Loucy (cell line): Measurements from ENCODE around the gene MCF2L2.

Experiments used
- H2AFZ ChIP-seq: fragments of 200-600 bp; sonication (generic); 2 replicates; pipeline ENCODE4 v1.6.0; 2016; ENCODE audit warnings: antibody characterized with exemption, mild to moderate bottlenecking, low read length, moderate library complexity
- H3F3A ChIP-seq: fragments of 200-600 bp; 2 replicates; pipeline ENCODE4 v1.6.0; 2016; ENCODE audit warnings: antibody characterized with exemption, low read depth, mild to moderate bottlenecking
- H3K27me3 ChIP-seq: fragments of 200-600 bp; sonication (generic); 2 replicates; pipeline ENCODE4 v1.6.1; 2014; ENCODE audit warnings: low read length, mild to moderate bottlenecking; ENCODE audit not compliant: insufficient read depth, poor library complexity, severe bottlenecking
- H3K36me3 ChIP-seq: fragments of 200-600 bp; sonication (generic); 2 replicates; pipeline ENCODE4 v1.6.1; 2016; ENCODE audit warnings: low read length; ENCODE audit not compliant: insufficient read depth
- H3K4me1 ChIP-seq: fragments of 200-600 bp; sonication (generic); 2 replicates; pipeline ENCODE4 v1.5.1; 2014; ENCODE audit warnings: low read length, mild to moderate bottlenecking; ENCODE audit not compliant: insufficient read depth, poor library complexity, severe bottlenecking
- H3K4me2 ChIP-seq: fragments of 200-600 bp; sonication (generic); 2 replicates; pipeline ENCODE4 v1.6.0; 2014; ENCODE audit warnings: antibody characterized with exemption, low read length, low read depth, mild to moderate bottlenecking; ENCODE audit not compliant: poor library complexity, severe bottlenecking
- H3K4me3 ChIP-seq: fragments of 200-600 bp; sonication (generic); 2 replicates; pipeline ENCODE4 v1.5.1; 2014; ENCODE audit warnings: low read length, mild to moderate bottlenecking, mixed read lengths; ENCODE audit not compliant: poor library complexity, severe bottlenecking
- H3K79me2 ChIP-seq: fragments of 200-600 bp; sonication (generic); 2 replicates; pipeline ENCODE4 v1.6.1; 2014; ENCODE audit warnings: low read length; ENCODE audit not compliant: insufficient read depth
- H3K9ac ChIP-seq: fragments of 200-600 bp; sonication (generic); 2 replicates; pipeline ENCODE4 v1.6.0; 2014; ENCODE audit warnings: mild to moderate bottlenecking, low read depth, low read length, moderate library complexity; ENCODE audit not compliant: poor library complexity, severe bottlenecking
- H3K9me2 ChIP-seq: fragments of 200-600 bp; sonication (generic); replicated peaks from 2 replicates; pipeline ENCODE4 v1.6.1; 2016; ENCODE audit warnings: low read depth, low read length, mixed read lengths
- H3K9me3 ChIP-seq: fragments of 200-600 bp; sonication (generic); 2 replicates; pipeline ENCODE4 v1.6.1; 2014; ENCODE audit warnings: mild to moderate bottlenecking, antibody characterized with exemption, low read length, low read depth; ENCODE audit not compliant: insufficient read depth
- H4K20me1 ChIP-seq: fragments of 200-600 bp; sonication (generic); 2 replicates; pipeline ENCODE4 v1.6.0; 2014; ENCODE audit warnings: antibody characterized with exemption, low read length, mild to moderate bottlenecking; ENCODE audit not compliant: insufficient read depth, poor library complexity, severe bottlenecking
- EZH2phosphoT487 ChIP-seq: fragments of 200-600 bp; IDR thresholded peaks from 2 replicates; pipeline ENCODE4 v1.6.1; 2018; ENCODE audit warnings: antibody characterized with exemption, mild to moderate bottlenecking, moderate library complexity, borderline replicate concordance
- TF ChIP-seq, protein P1 (sequence below): fragments of 200-600 bp; sonication (generic); conservative IDR thresholded peaks from 2 replicates; pipeline ENCODE4 v1.5.1; 2014; ENCODE audit warnings: mild to moderate bottlenecking, antibody characterized with exemption, low read length

The MCF2L2 gene

DNA sequence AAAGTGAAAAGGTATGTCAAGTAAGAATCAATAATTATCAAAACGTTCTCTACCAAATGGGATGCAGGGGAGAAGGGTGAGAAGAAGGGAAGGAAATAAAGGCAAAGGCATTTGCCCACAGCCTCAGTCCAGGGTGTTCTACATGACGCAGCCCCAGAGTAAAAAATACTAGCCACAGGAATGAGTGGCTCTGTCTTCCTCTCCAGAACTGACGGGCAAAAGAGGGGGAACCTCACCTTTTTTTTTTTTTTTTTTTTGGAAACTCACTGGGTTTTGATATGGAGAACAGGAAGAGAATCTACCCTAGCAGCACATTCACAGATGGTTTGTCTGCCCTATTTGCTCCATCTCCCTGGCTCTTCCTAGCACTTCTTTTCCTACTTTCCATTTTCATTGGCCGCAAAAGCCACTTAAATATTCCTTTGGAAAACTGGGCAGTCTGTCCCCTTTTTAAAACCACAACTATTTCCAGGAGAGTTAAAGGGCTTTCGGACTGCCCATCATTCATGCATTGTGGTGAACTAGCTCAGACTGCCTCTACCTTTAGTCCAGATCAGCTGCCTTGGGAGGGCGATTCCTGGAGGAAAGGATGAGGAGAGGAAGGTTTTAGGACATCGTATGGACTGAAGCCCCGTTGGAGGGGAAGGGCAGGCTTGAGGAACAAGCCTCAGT is 147.2 kb downstream of the MCF2L2 start:
- H3K9me3 ChIP-seq = no peaks in the 10 kb centered on the region
- H3K27me3 ChIP-seq = no peaks in the 10 kb centered on the region
- no peaks in the 10 kb centered on the region for H3K9me2 ChIP-seq
- no peak overlapping the region for H3K4me2 ChIP-seq
- no peak overlapping the region for H3K4me3 ChIP-seq
- peaks cover 13% of the 10 kb centered on the region for H3K4me1 ChIP-seq
- no peak overlapping the region for H3K9ac ChIP-seq
- H3K36me3 ChIP-seq = no peaks in the 10 kb centered on the region
- no peaks in the 10 kb centered on the region for H3K79me2 ChIP-seq
- H4K20me1 ChIP-seq = no peaks in the 10 kb centered on the region
- TF ChIP-seq EZH2phosphoT487 = no peak
- TF ChIP-seq, protein P1, sequence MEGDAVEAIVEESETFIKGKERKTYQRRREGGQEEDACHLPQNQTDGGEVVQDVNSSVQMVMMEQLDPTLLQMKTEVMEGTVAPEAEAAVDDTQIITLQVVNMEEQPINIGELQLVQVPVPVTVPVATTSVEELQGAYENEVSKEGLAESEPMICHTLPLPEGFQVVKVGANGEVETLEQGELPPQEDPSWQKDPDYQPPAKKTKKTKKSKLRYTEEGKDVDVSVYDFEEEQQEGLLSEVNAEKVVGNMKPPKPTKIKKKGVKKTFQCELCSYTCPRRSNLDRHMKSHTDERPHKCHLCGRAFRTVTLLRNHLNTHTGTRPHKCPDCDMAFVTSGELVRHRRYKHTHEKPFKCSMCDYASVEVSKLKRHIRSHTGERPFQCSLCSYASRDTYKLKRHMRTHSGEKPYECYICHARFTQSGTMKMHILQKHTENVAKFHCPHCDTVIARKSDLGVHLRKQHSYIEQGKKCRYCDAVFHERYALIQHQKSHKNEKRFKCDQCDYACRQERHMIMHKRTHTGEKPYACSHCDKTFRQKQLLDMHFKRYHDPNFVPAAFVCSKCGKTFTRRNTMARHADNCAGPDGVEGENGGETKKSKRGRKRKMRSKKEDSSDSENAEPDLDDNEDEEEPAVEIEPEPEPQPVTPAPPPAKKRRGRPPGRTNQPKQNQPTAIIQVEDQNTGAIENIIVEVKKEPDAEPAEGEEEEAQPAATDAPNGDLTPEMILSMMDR = no peak
- no peak overlapping the region for H2AFZ ChIP-seq
- H3F3A ChIP-seq = no peaks in the 10 kb centered on the region

DNA sequence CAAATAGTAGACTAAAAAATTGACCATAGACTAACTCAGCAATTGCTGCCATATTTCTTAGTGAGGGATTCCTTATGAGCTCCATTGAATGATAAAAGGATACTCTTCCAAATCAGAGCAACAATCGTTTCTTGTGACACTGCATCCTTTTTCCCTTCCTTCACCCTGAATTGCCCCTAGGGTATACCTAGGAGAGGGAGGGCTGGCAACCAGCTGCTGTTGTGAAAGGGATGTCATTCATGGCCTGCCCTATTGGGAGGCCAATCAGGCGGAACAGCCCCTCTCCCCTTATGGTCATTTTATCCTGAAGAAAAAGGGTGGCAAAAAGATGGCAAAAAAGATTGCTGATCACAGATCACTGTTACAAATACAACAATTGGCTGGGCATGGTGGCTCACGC is 149.0 kb downstream of the MCF2L2 start:
- Histone ChIP-seq H3K4me3 (no peak overlapping the region), H2AFZ (no peak overlapping the region), H4K20me1 (no peaks in the 10 kb centered on the region), H3K9me2 (no peaks in the 10 kb centered on the region), H3K4me1 (no peaks in the 10 kb centered on the region), H3K9ac (no peak overlapping the region), H3K4me2 (no peak overlapping the region), H3K79me2 (no peaks in the 10 kb centered on the region), H3K9me3 (no peaks in the 10 kb centered on the region), H3F3A (no peaks in the 10 kb centered on the region), H3K27me3 (no peaks in the 10 kb centered on the region), H3K36me3 (no peaks in the 10 kb centered on the region)
- TF ChIP-seq, protein P1 = no peak
- TF ChIP-seq EZH2phosphoT487 = no peak

DNA sequence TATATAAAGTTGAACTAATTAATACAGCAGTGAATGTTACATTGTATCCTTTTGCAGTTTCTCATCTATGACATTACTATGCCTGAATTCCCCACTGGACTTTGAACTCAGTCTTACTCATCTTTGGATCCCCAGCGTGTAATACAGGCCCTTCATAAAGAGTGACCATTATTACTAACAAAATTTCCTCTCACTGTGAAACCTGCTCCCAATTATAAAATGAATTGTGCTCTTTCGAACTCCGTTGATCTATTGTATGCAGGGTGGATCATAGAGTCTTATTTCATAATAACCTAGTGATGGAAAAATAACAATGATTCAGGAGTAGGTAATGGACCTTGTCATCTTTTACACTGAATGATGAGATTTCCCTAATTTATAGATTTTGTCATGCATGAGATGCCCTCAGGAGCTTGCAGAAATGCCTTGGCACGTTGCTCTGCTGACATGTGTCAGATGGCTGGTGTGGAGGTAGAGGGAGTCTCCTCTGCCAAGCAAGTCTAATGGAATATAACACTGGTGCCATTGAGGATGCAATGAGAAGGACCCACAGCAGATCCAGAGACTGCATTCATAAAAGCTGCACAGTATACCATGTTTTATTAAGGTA is 149.8 kb downstream of the MCF2L2 start:
- no peak for TF ChIP-seq EZH2phosphoT487
- TF ChIP-seq, protein P1 = no peak
- Histone ChIP-seq H3K9me2 (no peaks in the 10 kb centered on the region), H3K4me1 (no peaks in the 10 kb centered on the region), H4K20me1 (no peaks in the 10 kb centered on the region), H3K9me3 (no peaks in the 10 kb centered on the region), H3F3A (no peaks in the 10 kb centered on the region), H3K27me3 (no peaks in the 10 kb centered on the region), H3K9ac (no peak overlapping the region), H3K4me2 (no peak overlapping the region), H3K4me3 (no peak overlapping the region), H3K36me3 (no peaks in the 10 kb centered on the region), H3K79me2 (no peaks in the 10 kb centered on the region), H2AFZ (no peak overlapping the region)
